Activated B cell treated with CpG ODN at 0.5 μM for 24 hours (primary cell): ENCODE data around the gene MATCAP1. TPM values are rescaled to one million over a fixed set of nuclear protein-coding genes. Genes with fewer than 3 reads are reported as not detected.

ENCODE experiments used
- ATAC-seq: fragments of 200-7000 bp; cut with Tn5 transposase; one replicate; pipeline ENCODE4 v1.10.0; 2021; ENCODE audit warnings: low read depth, mild to moderate bottlenecking, moderate library complexity
- CTCF ChIA-PET: fragments of 350-600 bp; sonication (Branson Sonifier 250); formaldehyde crosslinking; loops from one replicate; lab custom pipeline; 2021; ENCODE audit warnings: antibody characterized with exemption; lab: Charles Lee
- POLR2A ChIA-PET: fragments of 350-600 bp; sonication (Branson Sonifier 250); formaldehyde crosslinking; loops from one replicate; lab custom pipeline; 2021; ENCODE audit warnings: antibody characterized with exemption; lab: Charles Lee
- DNase-seq: peaks from one replicate; pipeline ENCODE4 v3.0.0; 2022
- H3K27ac Mint-ChIP-seq: one replicate; pipeline ENCODE4 v1.8.0; 2020; ENCODE audit warnings: mixed read lengths
- H3K27me3 Mint-ChIP-seq: one replicate; pipeline ENCODE4 v1.8.0; 2021; ENCODE audit warnings: mixed read lengths
- H3K36me3 Mint-ChIP-seq: one replicate; pipeline ENCODE4 v1.8.0; 2021; ENCODE audit warnings: low read depth, mixed read lengths
- H3K4me1 Mint-ChIP-seq: one replicate; pipeline ENCODE4 v1.8.0; 2021; ENCODE audit warnings: mixed read lengths
- H3K4me3 Mint-ChIP-seq: one replicate; pipeline ENCODE4 v1.8.0; 2020; ENCODE audit warnings: mild to moderate bottlenecking, mixed read lengths
- H3K9me3 Mint-ChIP-seq: one replicate; pipeline ENCODE4 v1.8.0; 2020; ENCODE audit warnings: mixed read lengths
- CTCF ChIP-seq: fragments of 200-600 bp; IDR thresholded peaks from one replicate; pipeline ENCODE4 v1.8.0; 2022; ENCODE audit warnings: antibody characterized with exemption, mild to moderate bottlenecking
- intact Hi-C: fragments of 100-400 bp; cut with micrococcal nuclease; formaldehyde crosslinking; loops from one replicate; pipeline ENCODE4 v1.15.1; 2024
- total RNA-seq: library from RNA; stranded (reverse); gene quantifications from 2 replicates; pipeline ENCODE4 v1.2.3, GENCODE V29; 2022

Gene MATCAP1
- total RNA-seq, 1 donor from 2014 or later, result 18.7 TPM

DNA sequence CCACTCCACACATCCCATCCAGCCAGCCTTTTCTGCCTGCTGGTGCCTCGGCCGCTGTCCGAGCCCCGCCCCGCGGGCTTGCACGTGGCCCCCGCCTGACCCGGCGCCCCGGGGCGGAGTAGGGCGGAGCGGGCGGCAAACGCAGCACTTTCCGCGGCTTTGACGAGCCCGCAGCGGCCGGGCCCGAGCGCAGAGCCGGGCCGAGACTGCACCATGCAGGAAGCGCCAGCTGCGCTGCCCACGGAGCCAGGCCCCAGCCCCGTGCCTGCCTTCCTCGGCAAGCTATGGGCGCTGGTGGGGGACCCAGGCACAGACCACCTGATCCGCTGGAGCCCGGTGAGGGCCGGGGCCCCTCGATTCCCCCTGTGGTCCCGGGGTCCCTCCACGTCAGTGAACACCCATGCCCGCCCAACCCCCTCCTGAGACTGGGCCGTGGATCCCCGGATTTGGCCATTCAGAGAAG, 19.1 kb downstream of the MATCAP1 start, which contains the start of gene HSF4:
Gene HSF4, plus strand, starts transcription at position 147 of the 463 bp plus-strand sequence. Its CDS starts 67 bp downstream, at position 214.
- H3K4me3 Mint-ChIP-seq, result peak within 1 kb of the TSS; percentile 56
- intact Hi-C loops, result loop anchor here (5.0 kb wide), 1 partner anchor 1373 kb away; the partner anchor contains the start of gene ZFP90
- no peaks in the 10 kb centered on the region for H3K36me3 Mint-ChIP-seq
- peaks cover 52% of the 10 kb centered on the region for H3K27me3 Mint-ChIP-seq
- H3K9me3 Mint-ChIP-seq, result no peaks in the 10 kb centered on the region
- ATAC-seq, result no peak
- ChIA-PET POLR2A (interaction anchor here (1.1 kb wide), 1 partner anchor 80 kb away, joined by 3 read pairs; no protein-coding TSS in a partner anchor), CTCF (interaction anchor here (0.9 kb wide), 1 partner anchor 9 kb away, joined by 3 read pairs; no protein-coding TSS in a partner anchor)
- H3K27ac Mint-ChIP-seq, result no peak within 1 kb of the TSS
- TF ChIP-seq CTCF, result no peak
- H3K4me1 Mint-ChIP-seq, result peaks cover 37% of the 10 kb centered on the region
- DNase-seq, result no peak

DNA sequence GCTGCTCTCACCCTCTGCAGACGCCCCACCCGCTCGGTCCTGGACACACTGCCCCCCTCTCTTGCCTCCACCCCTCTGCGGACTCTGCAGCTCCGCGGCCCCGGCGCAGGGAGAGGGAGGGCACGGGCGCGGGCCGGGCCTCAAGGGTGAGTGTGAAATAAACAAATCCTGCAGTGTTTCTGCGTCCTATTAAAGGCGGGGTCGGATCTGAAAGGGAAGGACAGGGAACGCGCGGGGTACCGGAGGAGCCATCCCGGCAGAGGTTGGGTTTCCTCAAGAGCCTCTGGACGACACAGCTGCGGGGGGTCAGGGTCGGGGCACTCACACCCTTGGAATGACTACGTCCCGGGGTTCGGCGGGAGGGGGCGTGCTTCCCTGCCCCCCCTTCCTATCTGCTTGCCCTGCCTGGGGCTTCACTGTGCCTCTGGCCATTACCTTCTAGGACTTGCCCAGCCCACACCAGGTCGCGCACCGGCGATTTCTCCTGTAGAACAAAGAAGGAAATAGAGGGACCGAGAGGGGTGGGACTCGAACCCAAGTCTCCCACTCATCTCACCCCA, 19.7 kb downstream of the MATCAP1 start:
- Mint-ChIP-seq H3K36me3 (peaks cover 3% of the 10 kb centered on the region), H3K27ac (no peak overlapping the region), H3K4me3 (peak overlapping the region; percentile 56), H3K9me3 (no peaks in the 10 kb centered on the region), H3K27me3 (peaks cover 50% of the 10 kb centered on the region), H3K4me1 (peaks cover 38% of the 10 kb centered on the region)
- TF ChIP-seq CTCF, result no peak
- DNase-seq (no peak), ATAC-seq (no peak)
- intact Hi-C loops, result loop anchor here (5.0 kb wide), 1 partner anchor 1373 kb away; the partner anchor contains the start of gene ZFP90
- CTCF ChIA-PET, result interaction anchor here (0.7 kb wide), 1 partner anchor 9 kb away, joined by 3 read pairs; no protein-coding TSS in a partner anchor
- POLR2A ChIA-PET, result interaction anchor here (0.9 to 1.1 kb wide), 2 partner anchors 9 to 19 kb away, joined by 3 to 5 read pairs; partner anchors contain the start of gene MATCAP1

DNA sequence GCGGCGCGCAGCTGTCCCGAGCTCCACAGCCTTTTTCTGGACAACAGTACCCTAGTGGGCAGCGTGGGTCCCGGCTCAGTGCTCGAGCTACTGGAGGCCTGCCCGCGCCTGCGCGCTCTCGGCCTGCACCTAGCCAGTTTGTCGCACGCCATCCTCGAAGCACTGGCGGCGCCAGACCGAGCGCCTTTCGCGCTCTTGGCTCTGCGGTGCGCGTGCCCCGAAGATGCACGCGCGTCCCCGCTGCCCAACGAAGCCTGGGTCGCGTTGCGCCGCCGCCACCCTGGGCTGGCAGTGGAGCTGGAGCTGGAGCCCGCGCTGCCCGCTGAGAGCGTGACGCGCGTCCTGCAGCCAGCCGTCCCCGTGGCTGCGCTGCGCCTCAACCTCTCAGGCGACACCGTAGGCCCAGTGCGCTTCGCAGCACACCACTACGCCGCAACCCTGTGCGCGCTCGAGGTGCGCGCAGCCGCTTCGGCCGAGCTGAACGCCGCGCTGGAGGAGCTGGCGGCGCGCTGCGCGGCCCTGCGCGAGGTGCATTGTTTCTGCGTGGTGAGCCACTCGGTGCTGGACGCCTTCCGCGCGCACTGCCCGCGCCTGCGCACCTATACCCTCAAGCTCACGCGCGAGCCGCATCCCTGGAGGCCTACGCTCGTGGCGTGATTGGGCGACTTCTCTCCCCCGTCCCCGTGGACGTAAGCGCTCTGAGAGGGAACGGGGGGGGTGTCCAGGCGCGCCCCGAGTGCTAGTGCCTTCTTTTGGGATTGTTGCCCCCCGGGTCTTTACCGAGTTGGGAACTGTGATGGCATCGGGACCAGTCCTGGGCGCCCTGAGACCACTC, 20.4 kb downstream of the MATCAP1 start:
- Mint-ChIP-seq H3K27ac (no peak overlapping the region), H3K9me3 (no peaks in the 10 kb centered on the region), H3K36me3 (peaks cover 3% of the 10 kb centered on the region), H3K27me3 (peaks cover 44% of the 10 kb centered on the region), H3K4me3 (peak overlapping the region; percentile 56), H3K4me1 (peaks cover 45% of the 10 kb centered on the region)
- DNase-seq (no peak), ATAC-seq (no peak)
- POLR2A ChIA-PET, result interaction anchor here (0.6 to 1.1 kb wide), 6 partner anchors 9 to 300 kb away, joined by 3 to 5 read pairs (median 4); partner anchors contain the start of genes B3GNT9 and MATCAP1
- intact Hi-C loops, result loop anchor here (5.0 kb wide), 1 partner anchor 1374 kb away; the partner anchor contains the start of gene ZFP90
- TF ChIP-seq CTCF, result no peak
- CTCF ChIA-PET, result interaction anchor here (0.7 to 1.3 kb wide), 2 partner anchors 8 to 64 kb away, joined by 3 read pairs; partner anchors contain the start of gene TMEM208

GRCh38 chr16:67162506-67163163, 21.1 kb downstream of the MATCAP1 start:
- Mint-ChIP-seq H3K27ac (no peak overlapping the region), H3K27me3 (peaks cover 40% of the 10 kb centered on the region), H3K9me3 (no peaks in the 10 kb centered on the region), H3K36me3 (peaks cover 3% of the 10 kb centered on the region), H3K4me1 (peaks cover 52% of the 10 kb centered on the region), H3K4me3 (peak overlapping the region; percentile 59)
- intact Hi-C loops, result loop anchor here (5.0 kb wide), 1 partner anchor 1375 kb away; the partner anchor contains the start of gene ZFP90
- CTCF ChIA-PET, result interaction anchor here (0.8 to 1.3 kb wide), 2 partner anchors 65 to 208 kb away, joined by 3 read pairs; partner anchors contain the start of gene TMEM208
- ATAC-seq (no peak), DNase-seq (no peak)
- POLR2A ChIA-PET, result interaction anchor here (0.5 to 1.1 kb wide), 6 partner anchors 8 to 299 kb away, joined by 3 to 6 read pairs (median 4); partner anchors contain the start of gene B3GNT9
- no peak for TF ChIP-seq CTCF
